ENCODE results near the gene NFE2L2. TPM values are rescaled to one million over a fixed set of nuclear protein-coding genes. Genes with fewer than 3 reads are reported as not detected.

Gene NFE2L2
- total RNA-seq, 1 experiment from 2014 or later, result 80.0 TPM

- intact Hi-C loops (cut with micrococcal nuclease; ENCODE audit: unreplicated experiment), result no loop called here
- Histone ChIP-seq H3K27ac (ENCODE audit: low read depth, low read length, poor library complexity, severe bottlenecking) (no peak overlapping the region), H3K4me1 (ENCODE audit: insufficient read depth, low read length, poor library complexity, severe bottlenecking) (peaks cover 3% of the 10 kb centered on the region), H3K36me3 (ENCODE audit: insufficient read depth, low read length, poor library complexity, severe bottlenecking) (no peaks in the 10 kb centered on the region), H3K9me3 (ENCODE audit: low read depth, low read length, poor library complexity, severe bottlenecking) (no peaks in the 10 kb centered on the region), H3K4me3 (ENCODE audit: low read depth, low read length, poor library complexity, severe bottlenecking) (no peak overlapping the region), H3K27me3 (replicated peaks; ENCODE audit: insufficient read depth, low read depth, low read length, poor library complexity) (no peaks in the 10 kb centered on the region)
- POLR2A ChIA-PET (ENCODE audit: low non-redundant PET), result no interaction called here
- TF ChIP-seq EZH2 (IDR thresholded peaks at IDR 0.05; ENCODE audit: borderline replicate concordance, low read depth, low read length, poor library complexity, severe bottlenecking) (no peak), CTCF (conservative IDR thresholded peaks at IDR 0.05; ENCODE audit: low read depth, low read length) (no peak)
- DNase-seq (ENCODE audit: low spot score), result no peak
- BruUV-seq (replicated peaks), result no TSS peak
- CTCF ChIA-PET, result no interaction called here
These were observed 71.7 kb downstream of the NFE2L2 start for GRCh38 chr2:177192788-177193187.

GRCh38 chr2:177190941-177191340 is 73.6 kb downstream of the NFE2L2 start:
- Histone ChIP-seq H3K4me3 (ENCODE audit: low read depth, low read length, poor library complexity, severe bottlenecking) (no peak overlapping the region), H3K27ac (ENCODE audit: low read depth, low read length, poor library complexity, severe bottlenecking) (no peak overlapping the region), H3K4me1 (ENCODE audit: insufficient read depth, low read length, poor library complexity, severe bottlenecking) (peaks cover 10% of the 10 kb centered on the region), H3K9me3 (ENCODE audit: low read depth, low read length, poor library complexity, severe bottlenecking) (no peaks in the 10 kb centered on the region), H3K27me3 (replicated peaks; ENCODE audit: insufficient read depth, low read depth, low read length, poor library complexity) (no peaks in the 10 kb centered on the region), H3K36me3 (ENCODE audit: insufficient read depth, low read length, poor library complexity, severe bottlenecking) (no peaks in the 10 kb centered on the region)
- ChIA-PET POLR2A (ENCODE audit: low non-redundant PET) (no interaction called here), CTCF (no interaction called here)
- no TSS peak for BruUV-seq (replicated peaks)
- intact Hi-C loops (cut with micrococcal nuclease; ENCODE audit: unreplicated experiment), result no loop called here
- TF ChIP-seq CTCF (conservative IDR thresholded peaks at IDR 0.05; ENCODE audit: low read depth, low read length) (no peak), EZH2 (IDR thresholded peaks at IDR 0.05; ENCODE audit: borderline replicate concordance, low read depth, low read length, poor library complexity, severe bottlenecking) (no peak)
- no peak for DNase-seq (ENCODE audit: low spot score)

DNA sequence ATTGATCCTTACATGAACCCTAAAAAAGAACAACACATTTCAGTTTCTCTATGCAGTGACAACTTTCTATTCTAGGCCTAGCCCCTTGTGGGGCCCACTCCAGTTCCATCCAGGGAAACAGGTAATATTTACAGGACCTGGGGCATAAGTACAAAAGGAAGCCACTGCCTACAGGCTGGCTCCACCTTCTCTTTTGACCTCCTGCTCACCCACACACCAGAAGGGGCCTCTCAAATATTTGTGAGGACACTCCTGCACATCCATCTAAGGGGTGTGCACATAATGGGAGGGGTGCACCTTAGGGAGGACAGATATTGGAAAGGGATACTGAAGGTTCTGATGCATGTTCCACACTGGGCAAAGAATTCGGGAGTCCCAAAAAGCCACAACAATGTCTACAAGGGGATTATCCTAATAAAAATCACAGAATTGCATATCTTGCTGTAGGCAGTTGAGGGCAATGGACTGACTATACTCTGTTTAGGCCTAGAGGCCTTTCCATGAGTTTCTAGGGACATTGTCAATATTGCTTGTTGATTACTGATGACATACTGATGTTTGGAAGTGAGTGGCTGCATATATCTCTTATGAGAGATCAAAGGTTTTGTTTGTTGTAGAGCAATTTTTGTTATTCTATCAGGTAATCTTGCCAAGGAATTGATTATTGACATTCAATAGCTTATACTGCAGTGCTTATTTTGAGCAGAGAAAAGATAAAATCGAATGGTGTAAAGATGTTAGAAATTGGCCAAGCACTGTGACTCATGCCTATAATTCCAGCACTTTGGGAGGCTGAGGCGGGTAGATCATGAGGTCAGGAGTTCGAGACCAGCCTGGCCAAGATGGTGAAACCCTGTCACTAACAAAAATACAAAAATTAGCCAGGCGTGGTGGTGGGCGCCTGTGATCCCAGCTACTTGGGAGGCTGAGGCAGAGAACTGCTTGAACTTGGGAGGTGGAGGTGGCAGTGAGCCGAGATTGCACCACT is 75.8 kb downstream of the NFE2L2 start:
- BruUV-seq (replicated peaks), result no TSS peak
- TF ChIP-seq CTCF (conservative IDR thresholded peaks at IDR 0.05; ENCODE audit: low read depth, low read length), result no peak
- no peak for TF ChIP-seq EZH2 (IDR thresholded peaks at IDR 0.05; ENCODE audit: borderline replicate concordance, low read depth, low read length, poor library complexity, severe bottlenecking)

More for the DNA sequence above, 75.8 kb downstream of the NFE2L2 start:
- intact Hi-C loops (cut with micrococcal nuclease; ENCODE audit: unreplicated experiment), result no loop called here
- Histone ChIP-seq H3K27ac (ENCODE audit: low read depth, low read length, poor library complexity, severe bottlenecking) (no peak overlapping the region), H3K4me1 (ENCODE audit: insufficient read depth, low read length, poor library complexity, severe bottlenecking) (peaks cover 10% of the 10 kb centered on the region), H3K27me3 (replicated peaks; ENCODE audit: insufficient read depth, low read depth, low read length, poor library complexity) (no peaks in the 10 kb centered on the region), H3K4me3 (ENCODE audit: low read depth, low read length, poor library complexity, severe bottlenecking) (no peak overlapping the region), H3K9me3 (ENCODE audit: low read depth, low read length, poor library complexity, severe bottlenecking) (no peaks in the 10 kb centered on the region), H3K36me3 (ENCODE audit: insufficient read depth, low read length, poor library complexity, severe bottlenecking) (no peaks in the 10 kb centered on the region)
- no peak for DNase-seq (ENCODE audit: low spot score)
- CTCF ChIA-PET, result interaction anchor here (0.9 kb wide), 1 partner anchor 539 kb away, joined by 3 read pairs; no protein-coding TSS in a partner anchor
- POLR2A ChIA-PET (ENCODE audit: low non-redundant PET), result no interaction called here

All from A673 (cell line).